ENCODE data around the gene COL5A1.

Gene COL5A1

GRCh38 chr9:134842321-134842720, 200.7 kb downstream of the COL5A1 start:
- TF ChIP-seq ZFX (IDR thresholded peaks at IDR 0.05), result no peak
- TF ChIP-seq, protein P1, sequence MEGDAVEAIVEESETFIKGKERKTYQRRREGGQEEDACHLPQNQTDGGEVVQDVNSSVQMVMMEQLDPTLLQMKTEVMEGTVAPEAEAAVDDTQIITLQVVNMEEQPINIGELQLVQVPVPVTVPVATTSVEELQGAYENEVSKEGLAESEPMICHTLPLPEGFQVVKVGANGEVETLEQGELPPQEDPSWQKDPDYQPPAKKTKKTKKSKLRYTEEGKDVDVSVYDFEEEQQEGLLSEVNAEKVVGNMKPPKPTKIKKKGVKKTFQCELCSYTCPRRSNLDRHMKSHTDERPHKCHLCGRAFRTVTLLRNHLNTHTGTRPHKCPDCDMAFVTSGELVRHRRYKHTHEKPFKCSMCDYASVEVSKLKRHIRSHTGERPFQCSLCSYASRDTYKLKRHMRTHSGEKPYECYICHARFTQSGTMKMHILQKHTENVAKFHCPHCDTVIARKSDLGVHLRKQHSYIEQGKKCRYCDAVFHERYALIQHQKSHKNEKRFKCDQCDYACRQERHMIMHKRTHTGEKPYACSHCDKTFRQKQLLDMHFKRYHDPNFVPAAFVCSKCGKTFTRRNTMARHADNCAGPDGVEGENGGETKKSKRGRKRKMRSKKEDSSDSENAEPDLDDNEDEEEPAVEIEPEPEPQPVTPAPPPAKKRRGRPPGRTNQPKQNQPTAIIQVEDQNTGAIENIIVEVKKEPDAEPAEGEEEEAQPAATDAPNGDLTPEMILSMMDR (conservative IDR thresholded peaks at IDR 0.05), result no peak
- no peak overlapping the region for H3K27ac ChIP-seq

GRCh38 chr9:134843740-134844139, 202.1 kb downstream of the COL5A1 start:
- TF ChIP-seq ZFX (IDR thresholded peaks at IDR 0.05), result no peak
- TF ChIP-seq, protein P1 (conservative IDR thresholded peaks at IDR 0.05), result no peak
- H3K27ac ChIP-seq, result no peak overlapping the region

- TF ChIP-seq ZFX (IDR thresholded peaks at IDR 0.05), result no peak
- TF ChIP-seq, protein P1 (conservative IDR thresholded peaks at IDR 0.05), result no peak
- H3K27ac ChIP-seq, result no peak overlapping the region
These were observed 203.2 kb downstream of the COL5A1 start for GRCh38 chr9:134844821-134845220.

GRCh38 chr9:134846187-134846586, 204.6 kb downstream of the COL5A1 start:
- TF ChIP-seq, protein P1 (conservative IDR thresholded peaks at IDR 0.05), result no peak
- no peak for TF ChIP-seq ZFX (IDR thresholded peaks at IDR 0.05)
- no peak overlapping the region for H3K27ac ChIP-seq

DNA sequence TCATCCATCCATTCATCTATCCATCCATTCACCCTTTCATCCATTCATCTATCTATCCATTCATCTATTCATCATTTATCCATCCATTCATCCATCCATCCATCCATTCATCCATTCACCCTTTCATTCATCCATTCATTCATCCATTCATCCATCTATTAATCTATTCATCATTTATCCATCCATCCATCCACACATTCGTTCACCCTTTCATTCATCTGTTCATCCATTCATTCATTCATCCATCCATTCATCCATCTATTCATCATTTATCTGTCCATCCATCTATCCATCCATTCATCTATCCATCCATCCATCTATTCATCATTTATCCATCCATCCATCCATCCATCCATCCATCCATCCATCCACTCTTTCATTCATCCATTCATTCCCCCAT, 205.1 kb downstream of the COL5A1 start:
- no peak overlapping the region for H3K27ac ChIP-seq
- TF ChIP-seq ZFX (IDR thresholded peaks at IDR 0.05), result no peak

- H3K27ac ChIP-seq, result no peak overlapping the region
- TF ChIP-seq, protein P1 (conservative IDR thresholded peaks at IDR 0.05), result no peak
- TF ChIP-seq ZFX (IDR thresholded peaks at IDR 0.05), result no peak
These were observed 205.5 kb downstream of the COL5A1 start for GRCh38 chr9:134847138-134847537.

DNA sequence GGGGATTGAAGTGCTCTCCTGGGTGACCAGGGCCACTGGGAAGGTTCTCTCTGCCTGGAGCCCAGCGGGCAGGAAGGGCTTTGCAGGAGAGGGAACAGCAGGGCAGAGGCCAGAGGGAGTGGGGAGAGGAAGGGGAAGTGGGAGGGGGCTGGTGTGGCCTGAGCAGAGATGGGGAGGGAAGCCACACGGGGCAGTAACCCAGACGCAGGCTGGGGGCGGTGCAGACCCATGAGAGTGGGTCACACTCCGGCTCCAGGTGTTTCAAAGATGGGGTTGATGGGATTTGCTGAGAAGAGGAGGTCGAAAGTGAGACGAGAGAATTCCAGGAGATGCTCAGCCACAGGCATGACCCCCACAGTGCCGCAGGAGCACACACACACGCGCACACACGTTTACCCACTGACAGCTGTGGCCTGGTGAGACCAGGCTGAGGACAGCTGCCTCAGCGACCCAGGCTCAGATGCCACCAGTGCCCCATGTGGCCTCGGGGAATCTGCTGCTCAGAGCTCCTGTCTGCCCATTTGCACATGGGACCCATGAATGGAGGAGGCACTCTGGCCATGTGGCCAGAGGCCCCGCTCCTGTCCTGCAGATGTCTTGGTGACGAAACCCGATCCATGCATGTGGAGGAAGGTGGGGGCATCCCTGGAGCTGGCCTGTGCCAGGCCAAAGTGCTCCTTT, 206.3 kb downstream of the COL5A1 start:
- no peak overlapping the region for H3K27ac ChIP-seq
- TF ChIP-seq, protein P1 (conservative IDR thresholded peaks at IDR 0.05), result no peak
- no peak for TF ChIP-seq ZFX (IDR thresholded peaks at IDR 0.05)

DNA sequence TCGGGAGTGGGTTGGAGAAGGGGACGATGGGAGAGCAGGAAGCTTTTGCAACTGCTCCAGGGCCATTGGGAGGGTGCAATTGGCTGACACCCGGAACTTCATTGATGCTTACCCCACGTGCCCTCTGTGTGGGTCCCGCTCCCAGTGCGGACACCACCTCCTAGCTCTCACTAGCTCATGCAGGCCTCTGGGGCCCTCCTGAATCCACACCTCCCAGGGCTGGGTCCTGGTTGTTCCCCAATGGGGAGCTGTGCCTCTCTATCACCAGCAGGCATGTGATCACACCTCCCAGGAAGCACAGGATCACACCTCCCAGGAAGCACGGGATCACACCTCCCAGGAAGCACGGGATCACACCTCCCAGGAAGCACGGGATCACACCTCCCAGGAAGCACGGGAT, 206.9 kb downstream of the COL5A1 start:
- no peak for TF ChIP-seq ZFX (IDR thresholded peaks at IDR 0.05)
- TF ChIP-seq, protein P1 (conservative IDR thresholded peaks at IDR 0.05), result no peak
- H3K27ac ChIP-seq, result no peak overlapping the region

Measured in C4-2B (cell line).